Measurements from ENCODE around the gene JAK1.
"Not testable (repeated sequence)": the region's sequence is repeated elsewhere in the genome, so short reads cannot be mapped to it uniquely, and the experiment has no call there.

The JAK1 gene

DNA sequence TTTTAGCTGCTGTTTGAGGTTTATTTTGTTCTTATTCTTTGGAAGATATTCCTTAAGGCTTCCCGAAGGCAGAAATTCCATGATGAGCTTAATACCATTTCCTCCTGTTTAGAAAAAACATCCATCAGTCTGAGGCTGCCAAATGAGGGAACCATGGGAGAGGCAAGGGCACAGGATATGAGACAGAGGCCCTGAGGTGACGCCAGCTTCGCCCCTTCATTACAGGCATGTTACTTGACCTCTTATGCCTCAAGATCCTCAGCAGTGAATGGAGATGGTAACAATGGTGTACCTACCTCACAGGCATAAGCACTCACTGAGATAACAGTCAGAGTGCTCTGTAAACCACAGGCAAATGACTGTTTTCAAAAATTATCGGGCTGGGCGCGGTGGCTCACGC is 127.9 kb downstream of the JAK1 start:
- no peak overlapping the region for H3K9ac ChIP-seq (ENCODE audit: low read length in 2 of 2)
- peaks cover 62 to 63% of the 10 kb centered on the region in 2 donors for H3K36me3 ChIP-seq (ENCODE audit: control insufficient read depth in 2 of 2, insufficient read depth in 2 of 2, low read length in 2 of 2)
- no peaks in the 10 kb centered on the region for H3K9me3 ChIP-seq (ENCODE audit: control insufficient read depth in 2 of 2, low read length in 2 of 2)
- H3K27me3 ChIP-seq (ENCODE audit: control insufficient read depth in 1 of 2, insufficient read depth in 2 of 2, low read length in 2 of 2): no peaks in the 10 kb centered on the region
- H3K27ac ChIP-seq (ENCODE audit: low read length): no peak overlapping the region
- no peaks in the 10 kb centered on the region for H3K4me1 ChIP-seq (ENCODE audit: control insufficient read depth, insufficient read depth, low read length)
- no peak overlapping the region for H3K4me3 ChIP-seq (ENCODE audit: low read length in 2 of 2)

DNA sequence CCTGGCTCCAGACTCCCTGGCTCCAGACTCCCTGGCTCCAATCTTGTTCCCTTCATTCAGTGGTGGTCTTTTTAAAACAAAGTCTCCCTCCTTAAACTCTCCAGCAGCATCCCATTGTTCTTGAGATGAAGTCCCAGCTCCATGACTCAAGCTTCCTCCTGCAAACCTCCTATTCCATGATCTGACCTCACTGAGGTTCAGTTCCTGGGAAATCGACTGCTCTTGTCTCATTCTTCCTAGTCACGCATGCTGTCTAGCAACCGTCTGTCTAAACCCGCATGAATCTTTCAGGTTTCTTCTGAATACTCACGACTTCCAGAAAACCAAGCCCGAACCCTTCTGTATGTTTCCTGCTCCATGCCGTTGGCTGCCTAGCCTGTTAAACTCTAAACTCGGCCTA is 129.5 kb downstream of the JAK1 start:
- no peaks in the 10 kb centered on the region for H3K9me3 ChIP-seq (ENCODE audit: control insufficient read depth in 2 of 2, low read length in 2 of 2)
- H3K36me3 ChIP-seq (ENCODE audit: control insufficient read depth in 2 of 2, insufficient read depth in 2 of 2, low read length in 2 of 2): peaks cover 66 to 68% of the 10 kb centered on the region in 2 donors
- H3K4me3 ChIP-seq (ENCODE audit: low read length in 2 of 2): no peak overlapping the region

DNA sequence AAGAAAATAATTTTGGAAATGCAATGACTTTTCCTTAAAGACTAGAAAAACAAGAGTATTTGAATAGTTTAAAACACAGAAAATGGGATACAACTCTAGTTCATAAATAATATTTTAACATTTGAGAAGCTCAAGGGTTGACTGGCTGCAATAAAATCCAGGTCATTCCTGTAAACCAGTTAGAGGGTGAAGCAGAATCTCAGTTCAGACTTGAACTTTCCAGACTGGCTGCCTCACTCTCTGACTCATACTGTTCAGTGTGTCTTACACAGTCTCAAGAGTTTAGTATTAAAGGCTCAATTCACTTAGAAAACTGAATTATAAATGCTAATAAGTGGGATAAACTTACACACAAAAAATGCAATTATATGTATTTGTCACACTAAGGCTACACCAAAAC is 131.6 kb downstream of the JAK1 start:
- Histone ChIP-seq H3K27ac (ENCODE audit: low read length) (no peak overlapping the region), H3K4me3 (ENCODE audit: low read length in 2 of 2) (no peak overlapping the region), H3K36me3 (ENCODE audit: control insufficient read depth in 2 of 2, insufficient read depth in 2 of 2, low read length in 2 of 2) (peaks cover 52 to 57% of the 10 kb centered on the region in 2 donors), H3K4me1 (ENCODE audit: control insufficient read depth, insufficient read depth, low read length) (no peaks in the 10 kb centered on the region), H3K9me3 (ENCODE audit: control insufficient read depth in 2 of 2, low read length in 2 of 2) (no peaks in the 10 kb centered on the region), H3K9ac (ENCODE audit: low read length in 2 of 2) (no peak overlapping the region), H3K27me3 (ENCODE audit: control insufficient read depth in 1 of 2, insufficient read depth in 2 of 2, low read length in 2 of 2) (no peaks in the 10 kb centered on the region)

More for the DNA sequence above, 129.5 kb downstream of the JAK1 start:
- H3K9ac ChIP-seq (ENCODE audit: low read length in 2 of 2): no peak overlapping the region
- H3K27ac ChIP-seq (ENCODE audit: low read length): no peak overlapping the region
- H3K4me1 ChIP-seq (ENCODE audit: control insufficient read depth, insufficient read depth, low read length): no peaks in the 10 kb centered on the region
- H3K27me3 ChIP-seq (ENCODE audit: control insufficient read depth in 1 of 2, insufficient read depth in 2 of 2, low read length in 2 of 2): no peaks in the 10 kb centered on the region

DNA sequence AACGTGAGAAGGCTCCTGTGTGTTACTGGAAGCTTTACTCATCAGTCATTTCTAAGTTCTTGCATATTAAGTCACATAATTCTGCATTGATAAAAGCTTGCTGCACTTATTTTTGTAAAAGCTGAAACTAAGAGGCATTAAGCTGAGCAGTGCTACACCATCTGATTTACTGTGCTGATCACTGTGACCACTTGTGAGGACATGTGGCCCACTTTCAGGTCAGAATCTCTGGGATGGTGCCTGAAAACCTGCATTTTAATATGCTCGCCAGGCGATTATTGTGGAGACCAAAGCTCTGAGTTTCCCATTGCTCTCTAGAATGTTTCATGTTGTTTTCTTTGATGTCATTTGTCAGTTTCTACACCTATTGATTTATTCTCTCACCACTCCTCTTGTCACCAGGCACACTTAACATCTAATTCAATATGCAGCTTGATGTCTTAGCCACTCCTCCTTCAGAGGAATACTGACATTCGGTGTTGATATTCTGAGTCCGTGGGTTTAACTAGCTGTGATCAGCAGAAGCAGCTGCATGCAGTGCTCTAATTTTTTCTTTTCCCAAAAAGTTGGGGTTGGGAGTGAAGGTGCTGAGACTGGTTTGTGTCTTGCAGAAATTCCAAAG is 136.2 kb downstream of the JAK1 start:
- H3K4me1 ChIP-seq (ENCODE audit: control insufficient read depth, insufficient read depth, low read length): no peaks in the 10 kb centered on the region
- H3K9ac ChIP-seq (ENCODE audit: low read length in 2 of 2): no peak overlapping the region
- peaks cover 19 to 23% of the 10 kb centered on the region in 2 donors for H3K36me3 ChIP-seq (ENCODE audit: control insufficient read depth in 2 of 2, insufficient read depth in 2 of 2, low read length in 2 of 2)
- H3K4me3 ChIP-seq (ENCODE audit: low read length in 2 of 2): no peak overlapping the region
- H3K9me3 ChIP-seq (ENCODE audit: control insufficient read depth in 2 of 2, low read length in 2 of 2): no peaks in the 10 kb centered on the region
- no peaks in the 10 kb centered on the region for H3K27me3 ChIP-seq (ENCODE audit: control insufficient read depth in 1 of 2, insufficient read depth in 2 of 2, low read length in 2 of 2)
- H3K27ac ChIP-seq (ENCODE audit: low read length): no peak overlapping the region

DNA sequence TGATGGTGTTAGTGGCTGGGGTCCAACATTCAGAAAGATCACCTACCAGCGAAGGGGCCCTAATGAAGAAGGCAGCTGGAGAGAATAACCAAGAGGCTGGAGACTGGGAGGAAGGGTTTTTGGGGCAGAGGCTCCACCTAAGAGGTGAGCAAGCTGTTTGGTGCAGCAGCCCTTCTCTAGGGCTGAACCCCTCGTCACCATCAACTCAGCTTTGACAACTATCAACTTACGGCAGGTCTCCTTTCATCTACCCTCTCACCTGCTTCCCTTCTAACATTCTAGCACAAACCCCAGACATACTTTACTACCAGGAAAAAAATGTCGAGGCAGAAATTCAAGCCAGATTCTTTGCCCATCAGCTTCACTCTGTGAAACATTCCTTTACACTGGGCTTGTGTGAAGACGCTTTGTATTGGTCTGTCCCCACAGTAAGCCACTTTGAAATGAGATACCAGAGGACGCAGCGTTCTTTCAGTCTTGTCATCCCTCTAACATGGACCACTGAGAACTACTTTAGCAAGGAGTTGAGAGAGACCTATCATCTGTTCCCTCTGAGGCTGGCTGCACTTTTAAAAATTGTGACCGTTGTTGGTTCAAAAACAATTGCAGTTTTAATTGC is 136.8 kb downstream of the JAK1 start:
- Histone ChIP-seq H3K4me1 (ENCODE audit: control insufficient read depth, insufficient read depth, low read length) (no peaks in the 10 kb centered on the region), H3K9me3 (ENCODE audit: control insufficient read depth in 2 of 2, low read length in 2 of 2) (no peaks in the 10 kb centered on the region), H3K27me3 (ENCODE audit: control insufficient read depth in 1 of 2, insufficient read depth in 2 of 2, low read length in 2 of 2) (no peaks in the 10 kb centered on the region), H3K4me3 (ENCODE audit: low read length in 2 of 2) (no peak overlapping the region), H3K9ac (ENCODE audit: low read length in 2 of 2) (no peak overlapping the region), H3K36me3 (ENCODE audit: control insufficient read depth in 2 of 2, insufficient read depth in 2 of 2, low read length in 2 of 2) (peaks cover 16 to 20% of the 10 kb centered on the region in 2 donors), H3K27ac (ENCODE audit: low read length) (no peak overlapping the region)

DNA sequence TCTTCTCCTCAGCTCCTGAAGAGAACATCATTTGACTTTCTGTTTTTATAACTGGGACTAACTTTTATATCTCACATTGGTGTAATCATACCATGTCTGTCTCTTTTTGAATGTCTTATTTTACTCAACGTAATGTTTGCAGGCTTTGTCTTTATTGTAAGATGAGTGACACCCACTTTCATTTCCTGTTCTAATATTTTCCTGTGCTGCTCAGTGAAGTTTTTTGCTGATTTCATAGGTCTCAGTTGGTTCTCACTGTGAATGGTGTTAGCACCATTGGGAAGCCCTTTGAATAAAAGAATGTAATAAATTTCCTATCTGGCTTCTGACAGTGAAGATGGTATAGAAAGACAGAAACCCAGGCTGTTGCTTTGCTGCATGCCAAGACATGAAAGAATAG is 137.5 kb downstream of the JAK1 start:
- no peak overlapping the region for H3K4me3 ChIP-seq (ENCODE audit: low read length in 2 of 2)
- H3K4me1 ChIP-seq (ENCODE audit: control insufficient read depth, insufficient read depth, low read length): peaks cover 3% of the 10 kb centered on the region
- H3K27me3 ChIP-seq (ENCODE audit: control insufficient read depth in 1 of 2, insufficient read depth in 2 of 2, low read length in 2 of 2): no peaks in the 10 kb centered on the region
- H3K36me3 ChIP-seq (ENCODE audit: control insufficient read depth in 2 of 2, insufficient read depth in 2 of 2, low read length in 2 of 2): peaks cover 14 to 16% of the 10 kb centered on the region in 2 donors
- H3K27ac ChIP-seq (ENCODE audit: low read length): no peak overlapping the region
- no peak overlapping the region for H3K9ac ChIP-seq (ENCODE audit: low read length in 2 of 2)
- no peaks in the 10 kb centered on the region for H3K9me3 ChIP-seq (ENCODE audit: control insufficient read depth in 2 of 2, low read length in 2 of 2)

DNA sequence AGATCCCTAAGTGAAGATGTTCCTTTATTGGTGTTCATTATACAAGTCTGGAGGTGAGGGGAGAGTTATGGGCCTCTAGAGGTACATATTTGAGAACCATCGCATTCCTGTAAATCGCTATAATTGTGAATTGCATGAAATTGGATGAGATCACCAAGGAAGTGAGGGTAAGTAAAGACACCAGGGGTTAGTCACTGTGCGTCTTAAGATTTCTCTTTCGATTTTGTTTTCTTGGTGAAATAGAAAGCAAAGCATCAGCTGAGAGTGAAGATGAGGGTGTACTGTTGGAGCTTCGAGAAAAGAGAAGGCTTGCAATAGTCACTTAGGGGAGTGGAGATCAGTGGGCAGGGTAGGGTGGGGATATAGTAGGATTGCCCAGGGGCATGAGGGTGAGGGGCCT is 139.4 kb downstream of the JAK1 start:
- Histone ChIP-seq H3K27me3 (ENCODE audit: control insufficient read depth in 1 of 2, insufficient read depth in 2 of 2, low read length in 2 of 2) (no peaks in the 10 kb centered on the region), H3K9me3 (ENCODE audit: control insufficient read depth in 2 of 2, low read length in 2 of 2) (no peaks in the 10 kb centered on the region), H3K4me3 (ENCODE audit: low read length in 2 of 2) (no peak overlapping the region), H3K36me3 (ENCODE audit: control insufficient read depth in 2 of 2, insufficient read depth in 2 of 2, low read length in 2 of 2) (peaks cover 3% of the 10 kb centered on the region in 2 donors), H3K9ac (ENCODE audit: low read length in 2 of 2) (no peak overlapping the region), H3K4me1 (ENCODE audit: control insufficient read depth, insufficient read depth, low read length) (peaks cover 3% of the 10 kb centered on the region), H3K27ac (ENCODE audit: low read length) (no peak overlapping the region)

DNA sequence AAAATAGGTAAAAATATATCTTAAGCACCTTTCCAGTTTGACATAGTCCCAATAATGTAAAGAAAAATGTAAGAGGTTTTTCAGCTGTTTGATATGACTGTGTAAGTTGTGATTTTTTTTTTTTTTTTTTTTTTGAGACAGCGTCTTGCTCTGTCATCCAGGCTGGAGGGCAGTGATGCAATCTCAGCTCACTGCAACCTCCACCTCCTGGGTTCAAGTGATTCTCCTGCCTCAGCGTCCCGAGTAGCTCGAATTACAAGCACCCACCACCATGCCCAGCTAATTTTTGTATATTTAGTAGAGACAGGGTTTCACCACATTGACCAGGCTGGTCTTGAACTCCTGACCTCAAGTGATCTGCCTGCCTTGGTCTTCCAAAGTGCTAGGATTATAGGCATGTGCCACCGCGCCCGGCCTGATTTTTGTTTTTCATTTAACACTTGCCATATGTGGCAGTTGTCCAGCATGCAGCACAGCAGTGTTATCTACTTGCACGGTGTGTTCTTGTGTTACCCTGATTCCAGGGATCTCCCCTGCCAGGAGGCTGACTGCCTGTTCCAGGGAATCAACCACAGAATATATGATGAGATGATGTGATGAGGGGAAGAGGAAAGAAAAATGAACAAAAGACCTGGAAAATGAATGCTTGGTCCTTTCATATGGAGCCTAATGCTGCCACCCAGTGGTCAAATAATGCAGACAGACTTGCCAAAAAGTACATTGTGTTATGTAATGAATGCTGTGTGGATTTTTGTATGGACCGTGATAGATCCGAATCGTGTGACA is 142.5 kb downstream of the JAK1 start:
- Histone ChIP-seq H3K36me3 (ENCODE audit: control insufficient read depth in 2 of 2, insufficient read depth in 2 of 2, low read length in 2 of 2) (no peaks in the 10 kb centered on the region), H3K27me3 (ENCODE audit: control insufficient read depth in 1 of 2, insufficient read depth in 2 of 2, low read length in 2 of 2) (no peaks in the 10 kb centered on the region), H3K9ac (ENCODE audit: low read length in 2 of 2) (peak overlapping the region in 1 of 2 donors; percentile 13), H3K4me3 (ENCODE audit: low read length in 2 of 2) (no peak overlapping the region), H3K27ac (ENCODE audit: low read length) (no peak overlapping the region), H3K9me3 (ENCODE audit: control insufficient read depth in 2 of 2, low read length in 2 of 2) (no peaks in the 10 kb centered on the region), H3K4me1 (ENCODE audit: control insufficient read depth, insufficient read depth, low read length) (peaks cover 3% of the 10 kb centered on the region)

DNA sequence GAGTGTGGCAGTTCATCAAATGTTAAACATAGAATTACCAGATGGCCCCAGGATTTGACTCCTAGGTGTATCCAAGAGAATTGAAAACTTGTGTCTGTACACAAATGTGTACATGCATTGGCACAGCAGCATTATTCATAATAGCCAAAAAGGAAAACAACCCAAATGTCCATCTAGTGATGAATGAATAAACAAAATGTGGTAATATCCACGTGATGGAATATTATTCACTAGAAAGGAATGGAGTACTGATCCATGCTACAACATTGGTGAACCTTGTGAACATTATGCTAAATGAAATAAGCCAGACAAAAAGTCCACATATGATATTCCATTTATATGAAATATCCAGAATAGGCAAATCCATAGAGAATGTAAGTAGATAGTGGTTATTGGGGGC is 143.7 kb downstream of the JAK1 start:
- Histone ChIP-seq H3K27ac (ENCODE audit: low read length) (no peak overlapping the region), H3K4me3 (ENCODE audit: low read length in 2 of 2) (no peak overlapping the region), H3K27me3 (ENCODE audit: control insufficient read depth in 1 of 2, insufficient read depth in 2 of 2, low read length in 2 of 2) (no peaks in the 10 kb centered on the region), H3K9ac (ENCODE audit: low read length in 2 of 2) (no peak overlapping the region), H3K9me3 (ENCODE audit: control insufficient read depth in 2 of 2, low read length in 2 of 2) (no peaks in the 10 kb centered on the region), H3K4me1 (ENCODE audit: control insufficient read depth, insufficient read depth, low read length) (peaks cover 3% of the 10 kb centered on the region), H3K36me3 (ENCODE audit: control insufficient read depth in 2 of 2, insufficient read depth in 2 of 2, low read length in 2 of 2) (no peaks in the 10 kb centered on the region)

DNA sequence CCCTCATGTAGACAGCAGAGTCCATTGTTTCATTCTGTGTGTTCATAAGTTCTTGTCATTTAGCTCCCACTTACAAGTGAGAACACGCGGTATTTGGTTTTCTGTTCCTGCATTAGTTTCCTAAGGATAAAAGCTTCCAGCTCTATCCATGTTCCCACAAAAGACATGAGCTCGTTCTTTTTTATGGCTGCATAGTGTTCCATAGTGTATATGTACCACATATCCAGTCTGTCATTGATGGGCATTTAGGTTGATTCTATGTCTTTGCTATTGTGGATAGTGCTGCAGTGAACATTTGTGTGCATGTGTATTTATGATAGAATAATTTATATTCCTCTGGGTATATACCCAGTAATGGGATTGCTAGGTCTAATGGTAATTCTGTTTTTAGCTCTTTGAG is 145.8 kb downstream of the JAK1 start:
- H3K4me1 ChIP-seq (ENCODE audit: control insufficient read depth, insufficient read depth, low read length); H3K27ac ChIP-seq (ENCODE audit: low read length); H3K27me3 ChIP-seq (ENCODE audit: control insufficient read depth in 1 of 2, insufficient read depth in 2 of 2, low read length in 2 of 2); H3K4me3 ChIP-seq (ENCODE audit: low read length in 2 of 2); H3K9me3 ChIP-seq (ENCODE audit: control insufficient read depth in 2 of 2, low read length in 2 of 2); H3K9ac ChIP-seq (ENCODE audit: low read length in 2 of 2); H3K36me3 ChIP-seq (ENCODE audit: control insufficient read depth in 2 of 2, insufficient read depth in 2 of 2, low read length in 2 of 2): not testable (repeated sequence)

DNA sequence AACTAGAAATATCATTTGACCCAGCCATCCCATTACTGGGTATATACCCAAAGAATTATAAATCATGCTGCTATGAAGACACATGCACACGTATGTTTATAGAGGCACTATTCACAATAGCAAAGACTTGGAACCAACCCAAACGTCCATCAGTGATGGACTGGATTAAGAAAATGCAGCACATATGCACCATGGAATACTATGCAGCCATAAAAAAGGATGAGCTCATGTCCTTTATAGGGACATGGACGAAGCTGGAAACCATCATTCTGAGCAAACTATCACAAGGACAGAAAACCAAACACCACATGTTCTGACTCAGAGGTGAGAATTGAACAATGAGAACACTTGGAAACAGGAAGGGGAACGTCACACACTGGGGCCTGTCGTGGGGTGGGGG is 149.0 kb downstream of the JAK1 start:
- H3K4me3 ChIP-seq (ENCODE audit: low read length in 2 of 2); H3K9me3 ChIP-seq (ENCODE audit: control insufficient read depth in 2 of 2, low read length in 2 of 2); H3K4me1 ChIP-seq (ENCODE audit: control insufficient read depth, insufficient read depth, low read length); H3K27me3 ChIP-seq (ENCODE audit: control insufficient read depth in 1 of 2, insufficient read depth in 2 of 2, low read length in 2 of 2); H3K9ac ChIP-seq (ENCODE audit: low read length in 2 of 2); H3K27ac ChIP-seq (ENCODE audit: low read length); H3K36me3 ChIP-seq (ENCODE audit: control insufficient read depth in 2 of 2, insufficient read depth in 2 of 2, low read length in 2 of 2): not testable (repeated sequence)
